Breast epithelium (tissue), 3 donors: ENCODE results near the gene NRG3.

Source experiments
- CTCF ChIP-seq, 3 donors: fragments of 450-650 bp; IDR thresholded peaks; one replicate each; pipeline ENCODE4 v1.5.1; 2016 to 2017; ENCODE audit warnings: antibody characterized with exemption in 3 of 3, mild to moderate bottlenecking in 3 of 3, moderate library complexity in 3 of 3
- POLR2A ChIP-seq: fragments of 450-650 bp; IDR thresholded peaks from one replicate; pipeline ENCODE4 v1.6.1; 2016; ENCODE audit warnings: antibody characterized with exemption, mild to moderate bottlenecking, moderate library complexity

- no peak for TF ChIP-seq POLR2A
- TF ChIP-seq CTCF (IDR thresholded peaks at IDR 0.05): no peak
These were observed 296.9 kb downstream of the NRG3 start for GRCh38 chr10:82171899-82172298.
